HEK293 (cell line): ENCODE data around the gene CNKSR3.

Experiments used
- CTCF ChIA-PET: fragments of 350-600 bp; formaldehyde crosslinking; extraction: SDS; loops from one replicate; lab custom pipeline; 2021; ENCODE audit warnings: antibody characterized with exemption; lab: Yijun Ruan, JAX
- POLR2A ChIA-PET: fragments of 300-600 bp; formaldehyde crosslinking; extraction: SDS; loops from one replicate; lab custom pipeline; 2020; ENCODE audit warnings: antibody characterized with exemption, inconsistent platforms; lab: Yijun Ruan, JAX
- H3K27ac ChIP-seq: fragments of 200-500 bp; sonication (Bioruptor generic); 2 replicates; pipeline ENCODE4 v1.5.1; 2014; ENCODE audit warnings: low read depth, low read length, control low read depth, inconsistent platforms; ENCODE audit errors: extremely low read depth
- H3K36me3 ChIP-seq, 2 experiments: fragments of 200-500 bp in 1 of 2; sonication (Bioruptor generic) in 1 of 2; 1 replicate in 1 of 2; 2 replicates in 1 of 2; pipeline ENCODE4 v1.5.1; 2014 to 2017; ENCODE audit warnings: inconsistent platforms in 2 of 2, low read length in 2 of 2; ENCODE audit not compliant: control insufficient read depth in 2 of 2, insufficient read depth in 1 of 2
- H3K4me1 ChIP-seq: fragments of 200-500 bp; sonication (Bioruptor generic); 2 replicates; pipeline ENCODE4 v1.5.1; 2014; ENCODE audit warnings: mild to moderate bottlenecking, low read length, inconsistent platforms; ENCODE audit not compliant: control insufficient read depth, insufficient read depth
- H3K4me3 ChIP-seq: 2 replicates; pipeline ENCODE4 v1.5.1; 2011; ENCODE audit warnings: low read depth, mild to moderate bottlenecking, control low read depth, low read length, moderate library complexity
- H3K9me3 ChIP-seq: fragments of 200-500 bp; sonication (Bioruptor generic); 2 replicates; pipeline ENCODE4 v1.5.1; 2014; ENCODE audit warnings: low read depth, low read length, inconsistent platforms; ENCODE audit not compliant: control insufficient read depth, insufficient read depth
- EGR2 ChIP-seq: fragments of 450-650 bp; formaldehyde crosslinking; IDR thresholded peaks from 2 replicates; pipeline ENCODE4 v1.5.1; 2016; ENCODE audit warnings: low read depth, missing biosample characterization, missing genetic modification characterization
- KLF1 ChIP-seq: fragments of 450-650 bp; formaldehyde crosslinking; IDR thresholded peaks from 2 replicates; pipeline ENCODE4 v1.5.1; 2016; ENCODE audit warnings: missing biosample characterization, missing genetic modification characterization
- MEIS1 ChIP-seq: sonication (generic); formaldehyde crosslinking; IDR thresholded peaks from 2 replicates; pipeline ENCODE4 v1.8.1; 2022; ENCODE audit warnings: missing genetic modification reagents, mild to moderate bottlenecking, borderline replicate concordance
- SCRT1 ChIP-seq: fragments of 450-650 bp; formaldehyde crosslinking; IDR thresholded peaks from 2 replicates; pipeline ENCODE4 v1.5.1; 2016; ENCODE audit warnings: missing biosample characterization, missing genetic modification characterization, borderline replicate concordance
- WT1 ChIP-seq: fragments of 450-650 bp; formaldehyde crosslinking; IDR thresholded peaks from 2 replicates; pipeline ENCODE4 v1.5.1; 2016; ENCODE audit warnings: missing biosample characterization, missing genetic modification characterization
- ZBTB48 ChIP-seq: fragments of 450-650 bp; formaldehyde crosslinking; IDR thresholded peaks from 2 replicates; pipeline ENCODE4 v1.5.1; 2016; ENCODE audit warnings: missing biosample characterization, missing genetic modification characterization
- ZNF16 ChIP-seq: fragments of 450-650 bp; formaldehyde crosslinking; IDR thresholded peaks from 2 replicates; pipeline ENCODE4 v1.5.1; 2016; ENCODE audit warnings: low read depth, missing biosample characterization, missing genetic modification characterization
- ZNF335 ChIP-seq: fragments of 450-650 bp; formaldehyde crosslinking; conservative IDR thresholded peaks from 2 replicates; pipeline ENCODE4 v1.5.1; 2016; ENCODE audit warnings: missing biosample characterization, missing genetic modification characterization
- ZNF341 ChIP-seq: fragments of 450-650 bp; formaldehyde crosslinking; IDR thresholded peaks from 2 replicates; pipeline ENCODE4; 2016; ENCODE audit warnings: low read depth, missing biosample characterization, missing genetic modification characterization
- ZNF571 ChIP-seq: fragments of 450-650 bp; formaldehyde crosslinking; IDR thresholded peaks from 2 replicates; pipeline ENCODE4 v1.5.0; 2017; ENCODE audit warnings: missing biosample characterization, missing genetic modification characterization
- TF ChIP-seq, protein P1 (sequence below): fragments of 450-650 bp; formaldehyde crosslinking; IDR thresholded peaks from 2 replicates; pipeline ENCODE4 v1.5.1; 2017; ENCODE audit warnings: missing biosample characterization, missing genetic modification characterization

The CNKSR3 gene

GRCh38 chr6:154406869-154407268 lies 103.6 kb downstream of the CNKSR3 start:
- H3K4me3 ChIP-seq, result no peak overlapping the region
- peaks cover 11% of the 10 kb centered on the region for H3K4me1 ChIP-seq
- ChIA-PET CTCF (interaction anchor here (0.6 to 1.2 kb wide), 3 partner anchors 15 to 1934 kb away, joined by 3 read pairs; no protein-coding TSS in a partner anchor), POLR2A (no interaction called here)
- no peak for TF ChIP-seq ZBTB48 (tag by site-specific recombination)
- TF ChIP-seq ZNF16 (tag by site-specific recombination), result no peak
- H3K9me3 ChIP-seq, result no peaks in the 10 kb centered on the region
- H3K36me3 ChIP-seq, result peaks cover 6 to 28% of the 10 kb centered on the region in 2 experiments; a peak in 2 of 3 replicates
- no peak overlapping the region for H3K27ac ChIP-seq

- no peak for TF ChIP-seq MEIS1 (CRISPR knock-in tag)
- no peak for TF ChIP-seq ZNF571 (tag by site-specific recombination)
- Histone ChIP-seq H3K27ac (no peak overlapping the region), H3K9me3 (no peaks in the 10 kb centered on the region), H3K4me3 (no peak overlapping the region), H3K36me3 (peaks cover 6 to 33% of the 10 kb centered on the region in 2 experiments; a peak in 2 of 3 replicates), H3K4me1 (peaks cover 10% of the 10 kb centered on the region)
- ChIA-PET POLR2A (no interaction called here), CTCF (interaction anchor here (0.6 to 1.2 kb wide), 3 partner anchors 14 to 1935 kb away, joined by 3 read pairs; no protein-coding TSS in a partner anchor)
These were observed 104.2 kb downstream of the CNKSR3 start for GRCh38 chr6:154406301-154406700.

GRCh38 chr6:154404791-154405400 lies 105.6 kb downstream of the CNKSR3 start:
- ChIA-PET CTCF (interaction anchor here (1.3 kb wide), 1 partner anchor 247 kb away, joined by 3 read pairs; no protein-coding TSS in a partner anchor), POLR2A (no interaction called here)
- Histone ChIP-seq H3K36me3 (peaks cover 6 to 41% of the 10 kb centered on the region in 2 experiments; a peak in 2 of 3 replicates), H3K4me3 (no peak overlapping the region), H3K9me3 (no peaks in the 10 kb centered on the region), H3K27ac (no peak overlapping the region), H3K4me1 (no peaks in the 10 kb centered on the region; the same call in 1 of the 2 replicates)
- TF ChIP-seq ZNF335 (tag by site-specific recombination), result 0 out of 2 replicates have a peak, but pooled peaks have one; percentile 10
- no peak for TF ChIP-seq WT1 (tag by site-specific recombination)
- TF ChIP-seq SCRT1 (tag by site-specific recombination), result no peak

- Histone ChIP-seq H3K36me3 (peaks cover 0 to 34% of the 10 kb centered on the region in 2 experiments; a peak in 2 of 3 replicates), H3K4me3 (no peak overlapping the region)
- POLR2A ChIA-PET, result no interaction called here
- TF ChIP-seq ZNF341 (tag by site-specific recombination) (no peak), KLF1 (peak; percentile 75), EGR2 (tag by site-specific recombination) (peak; percentile 47; the same call in 1 of the 2 replicates)
- TF ChIP-seq, protein P1, sequence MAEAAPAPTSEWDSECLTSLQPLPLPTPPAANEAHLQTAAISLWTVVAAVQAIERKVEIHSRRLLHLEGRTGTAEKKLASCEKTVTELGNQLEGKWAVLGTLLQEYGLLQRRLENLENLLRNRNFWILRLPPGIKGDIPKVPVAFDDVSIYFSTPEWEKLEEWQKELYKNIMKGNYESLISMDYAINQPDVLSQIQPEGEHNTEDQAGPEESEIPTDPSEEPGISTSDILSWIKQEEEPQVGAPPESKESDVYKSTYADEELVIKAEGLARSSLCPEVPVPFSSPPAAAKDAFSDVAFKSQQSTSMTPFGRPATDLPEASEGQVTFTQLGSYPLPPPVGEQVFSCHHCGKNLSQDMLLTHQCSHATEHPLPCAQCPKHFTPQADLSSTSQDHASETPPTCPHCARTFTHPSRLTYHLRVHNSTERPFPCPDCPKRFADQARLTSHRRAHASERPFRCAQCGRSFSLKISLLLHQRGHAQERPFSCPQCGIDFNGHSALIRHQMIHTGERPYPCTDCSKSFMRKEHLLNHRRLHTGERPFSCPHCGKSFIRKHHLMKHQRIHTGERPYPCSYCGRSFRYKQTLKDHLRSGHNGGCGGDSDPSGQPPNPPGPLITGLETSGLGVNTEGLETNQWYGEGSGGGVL, result peak; percentile 36; the same call in 1 of the 2 replicates
- TF ChIP-seq, all 188 proteins: peak for 3
- no peaks in the 10 kb centered on the region for H3K9me3 ChIP-seq
- H3K4me1 ChIP-seq, result no peaks in the 10 kb centered on the region; the same call in 1 of the 2 replicates
- CTCF ChIA-PET, result interaction anchor here (0.7 kb wide), 1 partner anchor 31 kb away, joined by 3 read pairs; no protein-coding TSS in a partner anchor
- H3K27ac ChIP-seq, result no peak overlapping the region
These were observed 106.7 kb downstream of the CNKSR3 start for GRCh38 chr6:154403788-154404187.
